ENCODE measurements around the gene S100PBP. TPM values are rescaled to one million over a fixed set of nuclear protein-coding genes. Genes with fewer than 3 reads are reported as not detected.

The S100PBP gene
- total RNA-seq, 2 donors from 2014 or later: 5.7 to 10.8 TPM

DNA sequence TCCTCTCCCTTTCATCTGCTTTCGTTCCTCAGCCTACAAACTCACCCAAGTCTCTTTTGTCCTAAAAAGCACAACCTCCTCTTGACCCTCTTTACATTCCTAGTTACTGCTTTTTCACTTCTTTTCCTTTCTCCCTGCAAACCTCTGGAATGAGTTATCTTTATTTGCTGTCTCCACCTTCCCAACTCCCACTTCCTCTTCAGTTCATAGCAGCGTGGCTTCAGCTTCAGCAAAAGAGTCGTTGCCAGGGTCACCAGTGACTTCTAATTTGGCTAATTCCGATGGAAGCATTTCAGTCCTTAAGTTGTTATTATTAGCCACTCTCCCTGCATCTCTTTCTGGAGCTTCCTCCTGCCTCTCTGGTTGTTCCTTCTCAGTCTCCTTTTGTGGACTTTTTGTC, 90.0 kb downstream of the S100PBP start:
- H3K9me3 ChIP-seq: no peaks in the 10 kb centered on the region
- H3K4me3 ChIP-seq: no peak overlapping the region
- no peaks in the 10 kb centered on the region for H3K4me1 ChIP-seq
- H3K27ac ChIP-seq: no peak overlapping the region
- no peaks in the 10 kb centered on the region for H3K27me3 ChIP-seq
- TF ChIP-seq, protein P1, sequence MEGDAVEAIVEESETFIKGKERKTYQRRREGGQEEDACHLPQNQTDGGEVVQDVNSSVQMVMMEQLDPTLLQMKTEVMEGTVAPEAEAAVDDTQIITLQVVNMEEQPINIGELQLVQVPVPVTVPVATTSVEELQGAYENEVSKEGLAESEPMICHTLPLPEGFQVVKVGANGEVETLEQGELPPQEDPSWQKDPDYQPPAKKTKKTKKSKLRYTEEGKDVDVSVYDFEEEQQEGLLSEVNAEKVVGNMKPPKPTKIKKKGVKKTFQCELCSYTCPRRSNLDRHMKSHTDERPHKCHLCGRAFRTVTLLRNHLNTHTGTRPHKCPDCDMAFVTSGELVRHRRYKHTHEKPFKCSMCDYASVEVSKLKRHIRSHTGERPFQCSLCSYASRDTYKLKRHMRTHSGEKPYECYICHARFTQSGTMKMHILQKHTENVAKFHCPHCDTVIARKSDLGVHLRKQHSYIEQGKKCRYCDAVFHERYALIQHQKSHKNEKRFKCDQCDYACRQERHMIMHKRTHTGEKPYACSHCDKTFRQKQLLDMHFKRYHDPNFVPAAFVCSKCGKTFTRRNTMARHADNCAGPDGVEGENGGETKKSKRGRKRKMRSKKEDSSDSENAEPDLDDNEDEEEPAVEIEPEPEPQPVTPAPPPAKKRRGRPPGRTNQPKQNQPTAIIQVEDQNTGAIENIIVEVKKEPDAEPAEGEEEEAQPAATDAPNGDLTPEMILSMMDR (IDR thresholded peaks at IDR 0.05): no peak
- no peaks in the 10 kb centered on the region for H3K36me3 ChIP-seq
- no peak for DNase-seq (ENCODE audit: low spot score)

Other genes starting within 250 kb of the S100PBP start
- gene ZBTB8OS, start 167.1 kb upstream of the S100PBP start, total RNA-seq: 10 to 100 TPM; 23.9 to 34.4 TPM
- 10 to 100 TPM; 62.5 to 65.7 TPM for gene RBBP4, start 166.4 kb upstream of the S100PBP start, total RNA-seq
- 10 to 100 TPM; 19.0 to 32.8 TPM for gene SYNC, start 114.9 kb upstream of the S100PBP start, total RNA-seq
- gene YARS1, start 295 bp upstream of the S100PBP start, total RNA-seq: 10 to 100 TPM; 23.3 to 33.1 TPM
- 100 to 1,000 TPM in 1 of 2 donors, 10 to 100 TPM in 1; 68.3 to 112 TPM for gene FNDC5, start 53.3 kb downstream of the S100PBP start, total RNA-seq
- gene HPCA, start 68.8 kb downstream of the S100PBP start, total RNA-seq: not detected
- gene TMEM54, start 83.7 kb downstream of the S100PBP start, total RNA-seq: 10 to 100 TPM in 1 of 2 donors, 1 to 10 TPM in 1; 4.7 to 37.9 TPM
- gene RNF19B, start 147.2 kb downstream of the S100PBP start, total RNA-seq: 10 to 100 TPM; 10.2 to 10.3 TPM
- gene AK2, start 219.2 kb downstream of the S100PBP start, total RNA-seq: 100 to 1,000 TPM; 120 to 162 TPM